LNCAP (cell line): ENCODE data around the gene TCF25.

ENCODE experiments used
- TF ChIP-seq, protein P1 (sequence below): fragments of 450-650 bp; IDR thresholded peaks from 2 replicates; pipeline ENCODE4 v1.5.1; 2017; ENCODE audit warnings: mild to moderate bottlenecking

TCF25 gene

DNA sequence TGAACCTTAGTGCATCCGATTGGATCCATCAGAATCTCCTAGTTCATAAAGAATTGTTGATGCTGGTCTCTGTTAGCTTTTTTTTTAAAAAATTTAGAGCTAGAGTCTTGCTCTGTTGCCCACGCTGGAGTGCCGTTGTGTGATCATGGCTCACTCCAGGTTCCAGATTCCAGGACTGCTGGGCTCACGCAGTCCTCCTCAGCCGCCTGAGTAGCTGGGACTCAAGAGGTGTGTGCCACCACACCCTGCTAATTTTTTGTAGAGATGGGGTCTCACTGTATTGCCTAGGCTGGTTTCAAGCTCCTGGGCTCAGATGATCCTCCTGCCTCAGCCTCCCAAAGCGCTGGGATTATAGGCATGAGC, 8.0 kb downstream of the TCF25 start:
- TF ChIP-seq, protein P1, sequence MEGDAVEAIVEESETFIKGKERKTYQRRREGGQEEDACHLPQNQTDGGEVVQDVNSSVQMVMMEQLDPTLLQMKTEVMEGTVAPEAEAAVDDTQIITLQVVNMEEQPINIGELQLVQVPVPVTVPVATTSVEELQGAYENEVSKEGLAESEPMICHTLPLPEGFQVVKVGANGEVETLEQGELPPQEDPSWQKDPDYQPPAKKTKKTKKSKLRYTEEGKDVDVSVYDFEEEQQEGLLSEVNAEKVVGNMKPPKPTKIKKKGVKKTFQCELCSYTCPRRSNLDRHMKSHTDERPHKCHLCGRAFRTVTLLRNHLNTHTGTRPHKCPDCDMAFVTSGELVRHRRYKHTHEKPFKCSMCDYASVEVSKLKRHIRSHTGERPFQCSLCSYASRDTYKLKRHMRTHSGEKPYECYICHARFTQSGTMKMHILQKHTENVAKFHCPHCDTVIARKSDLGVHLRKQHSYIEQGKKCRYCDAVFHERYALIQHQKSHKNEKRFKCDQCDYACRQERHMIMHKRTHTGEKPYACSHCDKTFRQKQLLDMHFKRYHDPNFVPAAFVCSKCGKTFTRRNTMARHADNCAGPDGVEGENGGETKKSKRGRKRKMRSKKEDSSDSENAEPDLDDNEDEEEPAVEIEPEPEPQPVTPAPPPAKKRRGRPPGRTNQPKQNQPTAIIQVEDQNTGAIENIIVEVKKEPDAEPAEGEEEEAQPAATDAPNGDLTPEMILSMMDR: no peak

DNA sequence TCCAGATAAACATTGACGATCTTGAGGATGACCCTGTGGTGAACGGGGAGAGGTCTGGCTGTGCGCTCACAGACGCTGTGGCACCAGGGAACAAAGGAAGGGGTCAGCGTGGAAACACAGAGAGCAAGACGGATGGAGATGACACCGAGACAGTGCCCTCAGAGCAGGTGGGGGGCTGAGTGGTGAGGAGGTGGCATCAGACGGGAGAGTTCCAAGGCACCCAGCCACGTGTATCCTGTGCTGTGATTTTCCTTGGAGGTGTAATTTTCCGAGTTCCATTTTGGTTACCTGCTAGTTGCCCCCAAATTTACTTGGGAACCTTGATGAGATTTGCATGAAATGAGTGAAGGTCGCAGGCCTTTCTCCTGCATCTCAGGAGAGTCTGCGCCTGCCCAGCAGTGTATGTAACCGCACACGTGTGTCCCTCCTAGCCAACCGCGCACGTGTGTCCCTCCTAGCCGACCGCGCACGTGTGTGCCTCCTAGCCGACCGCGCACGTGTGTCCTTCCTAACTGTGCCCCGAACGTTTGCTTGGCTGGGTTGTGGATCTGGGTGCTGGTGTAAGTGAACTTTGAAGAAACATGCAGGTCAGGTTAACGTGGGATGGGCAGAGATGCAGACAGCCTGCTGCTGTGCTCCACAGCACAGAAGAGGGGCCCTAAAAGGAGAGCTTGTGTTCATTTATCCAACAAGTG, 10.1 kb downstream of the TCF25 start:
- TF ChIP-seq, protein P1: no peak

DNA sequence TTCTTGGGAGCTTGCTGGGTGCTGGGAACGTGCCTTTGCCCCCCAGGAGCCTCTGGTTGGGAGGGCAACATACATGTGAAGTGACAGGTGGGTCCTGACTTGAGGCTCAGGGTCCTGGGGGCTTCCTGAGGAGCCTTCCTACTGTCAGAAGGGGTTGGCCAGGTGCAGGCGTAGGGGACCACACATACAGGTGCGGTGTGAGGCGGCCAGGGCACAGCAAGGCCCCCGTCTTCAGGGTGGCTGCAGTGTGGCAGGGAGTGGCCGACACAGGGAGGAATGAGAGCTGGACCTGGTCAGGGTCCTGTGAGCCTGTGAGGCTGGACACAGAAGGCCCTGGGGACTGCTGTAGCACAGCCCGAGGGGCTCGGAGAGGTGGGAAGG, 10.6 kb downstream of the TCF25 start:
- TF ChIP-seq, protein P1: no peak

DNA sequence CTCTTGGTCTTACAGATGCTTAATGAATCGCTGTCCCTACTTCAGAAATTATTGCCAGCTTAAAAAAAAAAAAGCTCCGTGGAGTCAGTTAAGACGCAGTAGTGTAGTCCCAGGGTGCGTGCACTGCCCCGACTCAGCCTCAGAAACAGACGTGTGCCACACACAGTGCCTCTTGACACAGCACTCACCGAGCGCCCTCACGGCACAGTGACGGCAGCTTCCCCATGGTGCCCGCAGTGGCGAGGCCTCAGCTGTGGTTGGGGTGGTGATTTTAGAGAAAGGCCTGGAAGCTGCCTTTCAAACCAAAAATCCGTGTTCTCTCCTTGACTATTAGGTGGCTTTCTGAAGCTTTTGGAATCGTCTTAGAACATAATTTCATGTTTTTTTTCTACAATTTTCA, 13.9 kb downstream of the TCF25 start:
- TF ChIP-seq, protein P1: no peak

DNA sequence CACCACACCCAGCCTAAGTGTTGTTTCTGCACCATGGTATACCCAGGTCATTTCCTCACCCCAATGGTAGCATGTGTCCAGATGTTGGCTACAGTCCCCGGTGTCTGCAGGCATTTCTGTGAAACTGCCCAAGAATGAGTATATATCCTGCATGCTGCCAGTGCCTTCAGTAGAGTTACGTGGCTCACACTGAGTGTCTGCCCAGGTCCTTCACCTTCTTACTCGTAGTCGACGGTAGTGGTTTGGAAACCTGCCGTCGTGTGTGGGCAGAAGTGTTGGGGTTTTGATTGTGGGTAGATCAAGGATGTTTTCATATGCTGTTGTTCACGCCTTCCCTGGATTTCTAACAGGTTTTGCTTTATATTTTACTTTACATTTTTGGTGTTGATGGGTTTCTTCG, 16.8 kb downstream of the TCF25 start:
- TF ChIP-seq, protein P1: no peak

DNA sequence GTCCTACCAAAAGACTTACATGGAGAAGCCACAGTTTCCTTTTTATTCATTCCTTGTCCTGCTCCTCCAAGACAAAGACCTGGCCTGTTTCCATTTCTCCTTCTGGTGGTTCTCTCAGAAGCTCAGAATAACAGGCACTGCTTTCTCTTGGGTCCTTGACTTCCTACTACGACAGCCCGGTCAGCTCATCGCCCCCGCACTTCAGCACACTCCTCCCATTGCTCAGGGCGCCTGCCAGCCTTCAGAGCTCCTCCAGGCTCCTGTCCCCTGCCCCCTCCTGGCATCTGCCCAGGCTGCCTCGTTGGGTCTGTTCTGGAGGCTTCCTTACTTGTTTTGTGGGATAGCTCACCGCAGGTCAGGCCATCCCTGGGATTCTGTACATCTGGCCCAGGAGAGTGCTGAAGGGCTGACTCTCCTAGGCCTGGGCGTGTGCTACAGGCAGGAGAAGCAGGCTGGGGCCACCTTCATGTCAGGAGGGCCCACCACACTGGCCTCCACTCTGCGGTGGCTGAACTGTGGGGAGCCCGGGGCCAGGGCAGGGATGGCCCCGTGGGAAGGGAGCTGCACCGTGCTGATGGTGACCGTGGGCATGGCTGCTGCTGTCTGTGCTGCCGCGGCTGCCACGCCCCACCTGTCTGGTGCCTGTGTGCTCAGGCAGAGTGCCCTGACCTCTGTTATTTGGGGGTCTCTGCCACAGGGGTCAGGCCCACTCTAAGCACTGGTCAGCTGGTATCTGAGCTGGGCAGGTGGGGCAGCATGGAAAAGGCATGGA, 17.7 kb downstream of the TCF25 start:
- TF ChIP-seq, protein P1: no peak

DNA sequence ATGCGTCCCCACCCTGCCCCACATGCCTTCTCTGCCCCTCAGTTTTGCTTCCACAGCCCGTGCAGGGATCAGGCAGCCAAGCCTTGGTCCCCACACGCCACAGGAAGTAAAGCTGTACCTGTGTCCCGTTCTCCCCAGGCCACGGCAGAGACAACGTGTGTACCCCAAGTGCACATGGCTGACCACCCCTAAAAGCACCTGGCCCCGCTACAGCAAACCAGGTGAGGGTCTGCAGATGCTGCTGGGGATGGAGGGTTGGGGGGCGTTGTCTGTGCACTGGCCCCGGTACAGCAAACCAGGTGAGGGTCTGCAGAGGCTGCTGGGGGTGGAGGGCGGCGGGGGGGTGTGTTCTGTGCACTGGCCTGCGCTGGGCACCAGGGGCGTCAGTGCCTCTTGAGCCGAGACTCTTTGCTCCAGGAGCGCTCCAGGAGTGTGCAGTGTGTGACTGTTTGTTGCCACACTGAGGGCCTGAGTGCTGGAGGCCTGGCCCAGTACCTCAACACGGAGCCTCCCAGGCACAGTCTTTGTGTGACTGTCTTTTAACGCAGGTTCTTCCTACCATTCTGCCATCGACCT, 18.8 kb downstream of the TCF25 start:
- TF ChIP-seq, protein P1: no peak
